Sigmoid colon (tissue), 4 donors: ENCODE results near the gene KIF20B.

Experiments
- CTCF ChIP-seq, 4 experiments: fragments of 450-650 bp in 3 of 4; fragments of 200-600 bp in 1 of 4; IDR thresholded peaks; one replicate each; pipeline ENCODE4 v1.5.1; 2016 to 2019; ENCODE audit warnings: antibody characterized with exemption in 4 of 4, mild to moderate bottlenecking in 3 of 4, moderate library complexity in 2 of 4
- POLR2A ChIP-seq, 2 donors: fragments of 450-650 bp; IDR thresholded peaks; one replicate each; pipeline ENCODE4 v1.6.1; 2016; ENCODE audit warnings: antibody characterized with exemption in 2 of 2, mild to moderate bottlenecking in 2 of 2, moderate library complexity in 2 of 2
- POLR2AphosphoS5 ChIP-seq, 4 donors: sonication (generic); formaldehyde crosslinking; IDR thresholded peaks; one replicate each; pipeline ENCODE4 v1.6.1; 2017; ENCODE audit warnings: antibody characterized with exemption in 4 of 4

DNA sequence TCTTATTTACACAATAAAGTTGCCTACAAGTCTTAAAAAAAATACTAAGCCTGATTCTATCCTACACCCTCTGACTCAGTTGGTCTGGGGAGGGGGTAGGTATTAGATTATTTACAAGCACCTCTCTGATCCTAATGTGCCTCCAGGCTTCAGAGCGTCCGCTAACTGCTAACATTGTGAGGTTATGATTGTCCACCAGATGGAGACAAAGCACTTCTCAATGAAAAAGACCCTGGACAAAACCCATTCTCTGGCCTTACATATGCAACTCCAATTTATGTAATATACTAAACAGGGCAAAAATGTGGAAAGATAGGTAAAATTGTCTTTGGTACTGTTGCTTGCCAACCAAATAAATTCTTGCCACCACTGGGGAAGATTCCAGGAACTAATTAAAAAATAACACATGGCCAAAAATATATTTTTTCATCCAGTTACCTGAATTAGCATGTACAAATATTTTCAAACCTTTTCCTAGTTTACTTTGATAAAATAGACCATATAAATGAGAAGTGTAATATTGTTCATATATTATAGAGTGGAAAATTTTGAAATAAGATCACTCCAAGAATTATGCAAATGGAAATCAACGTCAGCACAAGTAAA lies 92.4 kb downstream of the KIF20B start:
- TF ChIP-seq POLR2A (IDR thresholded peaks at IDR 0.05) (no peak), CTCF (IDR thresholded peaks at IDR 0.05) (peak; percentile 16 to 70 (median 55)), POLR2AphosphoS5 (IDR thresholded peaks at IDR 0.05) (no peak)
